Dermis blood vessel endothelial cell (primary cell): ENCODE data around the gene PRPF31. TPM values are rescaled to one million over a fixed set of nuclear protein-coding genes. Genes with fewer than 3 reads are reported as not detected.

Source experiments
- DNase-seq: peaks from one replicate; pipeline ENCODE4 v3.0.0; 2010
- total RNA-seq: library from RNA; depleted of rRNA; stranded (reverse); fragments of >200 nt; gene quantifications from 2 replicates; pipeline ENCODE4 v1.2.3, GENCODE V29; 2014

The PRPF31 gene
- total RNA-seq, 1 donor from 2014 or later = 64.5 TPM

DNA sequence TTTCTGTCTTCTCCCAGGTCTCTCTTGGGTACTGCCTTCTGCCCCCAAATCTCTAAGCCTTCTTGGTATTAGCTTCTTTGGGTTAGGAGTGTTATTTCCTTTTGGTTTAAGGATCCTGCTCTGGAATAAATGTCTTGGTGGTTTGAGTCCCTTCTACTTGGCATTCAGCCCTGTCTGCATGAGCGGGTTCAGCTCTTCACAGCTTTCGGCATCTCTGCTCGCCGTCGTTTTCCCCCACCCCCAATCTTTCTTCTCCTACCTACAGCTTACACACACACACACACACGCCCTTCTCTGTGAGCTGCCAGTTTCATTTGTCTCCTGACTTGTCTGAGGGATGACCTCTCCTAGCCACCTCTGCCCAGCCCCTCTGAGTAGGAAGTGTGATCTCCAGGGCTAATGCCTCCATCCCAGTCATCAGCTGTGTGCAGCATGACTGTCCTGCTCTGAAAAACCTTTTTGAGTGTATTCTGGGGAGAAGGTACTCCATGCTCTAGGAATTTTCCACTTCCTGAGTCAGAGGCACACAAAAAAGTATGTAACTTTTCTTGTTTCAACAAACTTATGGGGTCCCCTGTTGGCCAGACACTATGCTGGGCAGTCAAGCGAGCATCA lies 26.7 kb downstream of the PRPF31 start:
- DNase-seq = no peak

DNA sequence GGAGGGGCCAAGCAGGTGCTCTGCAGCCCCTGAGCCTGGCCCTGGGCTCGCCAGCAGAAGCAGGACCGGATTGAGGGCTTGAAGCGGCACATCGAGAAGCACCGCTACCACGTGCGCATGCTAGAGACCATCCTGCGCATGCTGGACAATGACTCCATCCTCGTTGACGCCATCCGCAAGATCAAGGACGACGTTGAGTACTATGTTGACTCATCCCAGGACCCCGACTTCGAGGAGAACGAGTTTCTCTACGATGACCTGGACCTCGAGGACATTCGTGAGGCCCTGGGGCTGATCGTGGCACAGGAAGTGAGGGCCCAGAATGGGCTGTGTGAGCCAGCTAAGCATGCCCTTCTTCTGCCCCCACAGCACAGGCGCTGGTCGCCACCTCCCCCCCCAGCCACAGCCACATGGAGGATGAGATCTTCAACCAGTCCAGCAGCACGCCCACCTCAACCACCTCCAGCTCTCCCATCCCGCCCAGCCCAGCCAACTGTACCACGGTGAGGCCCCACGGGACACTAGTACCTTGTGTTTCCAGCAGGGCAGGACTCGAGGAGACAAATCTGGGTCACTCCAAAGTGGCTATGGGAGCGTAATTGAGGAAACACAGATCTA lies 30.1 kb downstream of the PRPF31 start:
- DNase-seq = no peak

DNA sequence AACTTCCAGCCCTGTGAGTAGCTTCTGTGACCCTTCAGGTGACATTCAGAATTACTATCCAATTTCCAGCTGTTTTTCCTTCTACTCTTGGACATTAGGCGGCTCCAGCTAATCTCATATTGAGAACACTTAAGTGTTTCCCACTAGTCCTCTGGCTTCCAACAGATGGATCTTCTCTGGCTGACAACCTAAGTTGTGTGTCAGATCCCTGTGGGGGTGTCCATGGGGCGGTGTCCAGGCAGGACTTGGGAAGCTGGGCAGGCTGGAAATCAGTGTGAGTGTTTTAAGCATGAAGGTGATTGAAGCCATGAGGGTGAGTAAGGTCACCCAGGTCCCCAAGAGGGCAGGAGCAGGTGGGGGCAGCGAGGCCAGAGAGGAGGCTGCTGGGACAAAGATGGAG lies 32.1 kb downstream of the PRPF31 start:
- DNase-seq = no peak

DNA sequence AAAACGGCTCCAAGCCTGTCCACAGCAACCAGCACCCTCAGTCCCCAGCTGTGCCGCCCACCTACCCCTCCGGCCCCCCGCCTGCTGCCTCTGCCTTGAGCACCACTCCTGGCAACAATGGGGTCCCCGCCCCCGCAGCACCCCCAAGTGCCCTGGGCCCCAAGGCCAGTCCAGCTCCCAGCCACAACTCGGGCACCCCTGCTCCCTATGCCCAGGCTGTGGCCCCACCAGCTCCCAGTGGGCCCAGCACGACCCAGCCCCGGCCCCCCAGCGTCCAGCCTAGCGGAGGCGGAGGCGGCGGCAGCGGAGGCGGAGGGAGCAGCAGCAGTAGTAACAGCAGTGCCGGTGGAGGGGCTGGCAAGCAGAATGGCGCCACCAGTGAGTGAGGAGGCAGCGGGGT lies 32.6 kb downstream of the PRPF31 start:
- DNase-seq = peak; percentile 28

DNA sequence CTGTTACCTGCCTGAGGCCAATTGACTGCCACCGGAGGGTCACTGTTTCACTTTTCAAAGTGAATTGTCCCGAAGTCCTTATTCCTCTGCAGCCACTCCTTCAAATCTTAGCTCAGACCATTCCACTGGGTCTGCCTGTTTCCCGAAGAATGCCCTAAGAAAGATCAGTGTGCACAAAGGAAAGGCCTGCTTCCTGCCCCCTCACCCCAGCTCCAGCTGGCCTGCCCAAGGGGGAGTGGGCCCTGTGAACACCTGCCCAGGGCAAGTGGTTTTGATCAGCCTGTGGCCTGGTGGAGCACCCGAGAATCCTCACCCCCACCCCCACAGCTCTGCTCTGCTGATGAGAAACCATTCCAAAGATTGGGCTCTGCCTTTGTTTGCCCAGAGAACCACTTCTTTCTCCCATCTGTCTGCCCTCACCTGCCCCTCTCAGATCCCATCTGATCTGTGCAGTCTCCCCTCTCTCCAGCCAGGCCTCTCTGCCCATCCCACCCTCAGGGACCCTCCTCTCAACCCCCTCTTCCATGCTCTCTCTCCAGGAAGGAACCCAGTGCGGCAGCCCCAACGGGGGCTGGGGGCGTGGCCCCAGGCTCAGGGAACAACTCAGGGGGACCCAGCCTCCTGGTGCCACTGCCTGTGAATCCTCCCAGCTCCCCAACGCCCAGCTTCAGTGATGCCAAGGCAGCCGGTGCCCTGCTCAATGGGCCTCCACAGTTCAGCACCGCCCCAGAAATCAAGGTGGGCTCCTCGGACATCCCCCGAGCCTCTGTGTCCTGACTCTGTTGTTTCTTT lies 33.7 kb downstream of the PRPF31 start:
- DNase-seq = peak; percentile 94

DNA sequence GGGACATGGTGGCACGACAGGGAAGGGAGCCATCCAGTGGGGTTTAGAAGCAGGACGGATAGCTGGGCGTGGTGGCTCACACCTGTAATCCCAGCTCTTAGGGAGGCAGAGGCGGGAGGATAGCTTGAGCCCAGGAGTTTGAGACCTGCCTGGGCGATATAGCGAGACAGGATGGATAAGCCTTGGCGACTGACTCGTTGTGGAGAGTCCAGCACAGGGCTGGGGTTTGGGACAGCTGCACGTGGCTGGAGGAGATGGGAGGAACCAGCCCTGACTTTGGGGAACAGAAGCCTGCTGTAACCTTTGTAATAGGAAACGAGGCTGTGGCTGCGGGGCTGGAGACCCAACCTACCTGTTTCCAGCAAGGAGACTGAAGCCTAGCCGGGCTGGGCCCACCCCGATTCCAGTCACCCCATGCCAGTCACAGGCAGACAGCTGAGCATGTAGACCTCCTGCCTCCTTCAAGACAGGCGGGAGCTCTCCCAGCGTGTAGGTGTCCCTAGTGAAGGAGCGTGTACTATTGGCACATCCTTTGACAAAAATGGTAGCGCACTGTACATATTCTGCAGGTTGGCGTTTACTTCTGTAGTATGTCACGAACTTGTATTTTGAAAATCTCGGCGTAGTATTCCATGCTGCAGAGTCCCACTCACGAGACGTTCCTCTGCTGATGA lies 35.9 kb downstream of the PRPF31 start:
- no peak for DNase-seq

DNA sequence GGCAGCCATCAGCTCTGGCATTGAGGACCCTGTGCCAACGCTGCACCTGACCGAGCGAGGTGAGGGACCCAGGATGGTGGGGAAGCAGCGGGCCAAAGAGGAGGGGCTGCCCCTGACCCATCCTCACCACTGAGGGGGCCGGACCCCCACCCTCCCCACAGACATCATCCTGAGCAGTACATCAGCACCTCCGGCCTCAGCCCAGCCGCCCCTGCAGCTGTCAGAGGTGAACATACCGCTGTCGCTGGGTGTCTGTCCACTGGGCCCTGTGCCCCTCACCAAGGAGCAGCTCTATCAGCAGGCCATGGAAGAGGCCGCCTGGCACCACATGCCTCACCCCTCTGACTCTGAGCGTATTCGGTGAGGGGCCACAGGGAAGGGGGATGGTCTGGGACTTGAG lies 36.7 kb downstream of the PRPF31 start:
- DNase-seq = no peak

DNA sequence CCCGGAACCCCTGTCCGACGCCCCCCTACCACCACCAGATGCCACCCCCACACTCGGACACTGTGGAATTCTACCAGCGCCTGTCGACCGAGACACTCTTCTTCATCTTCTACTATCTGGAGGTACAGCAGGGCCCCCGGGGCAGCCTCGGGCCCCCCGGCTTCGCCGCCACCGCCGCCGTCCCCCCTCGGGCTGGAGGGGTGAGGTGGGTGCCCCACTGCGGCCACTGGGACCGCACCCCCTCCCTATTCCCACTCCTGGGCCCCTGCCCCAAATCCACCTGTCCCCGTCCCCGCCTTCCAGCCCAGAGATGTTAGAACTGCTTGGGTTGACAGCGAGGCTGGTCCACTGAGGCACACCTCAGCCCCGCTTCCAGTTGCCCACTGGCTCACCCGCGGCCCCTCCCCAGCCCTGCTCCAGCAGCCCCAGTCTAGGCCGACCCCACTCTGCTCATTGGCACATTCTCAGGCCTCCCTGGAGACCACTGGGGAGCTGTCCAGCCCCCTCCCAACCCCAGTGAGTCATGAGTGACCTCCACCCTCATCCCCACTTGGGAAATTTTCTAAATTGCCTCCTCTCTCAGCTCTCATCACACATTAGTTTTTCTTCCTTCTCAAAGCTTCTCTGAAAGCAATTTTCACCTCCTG lies 37.4 kb downstream of the PRPF31 start:
- no peak for DNase-seq

DNA sequence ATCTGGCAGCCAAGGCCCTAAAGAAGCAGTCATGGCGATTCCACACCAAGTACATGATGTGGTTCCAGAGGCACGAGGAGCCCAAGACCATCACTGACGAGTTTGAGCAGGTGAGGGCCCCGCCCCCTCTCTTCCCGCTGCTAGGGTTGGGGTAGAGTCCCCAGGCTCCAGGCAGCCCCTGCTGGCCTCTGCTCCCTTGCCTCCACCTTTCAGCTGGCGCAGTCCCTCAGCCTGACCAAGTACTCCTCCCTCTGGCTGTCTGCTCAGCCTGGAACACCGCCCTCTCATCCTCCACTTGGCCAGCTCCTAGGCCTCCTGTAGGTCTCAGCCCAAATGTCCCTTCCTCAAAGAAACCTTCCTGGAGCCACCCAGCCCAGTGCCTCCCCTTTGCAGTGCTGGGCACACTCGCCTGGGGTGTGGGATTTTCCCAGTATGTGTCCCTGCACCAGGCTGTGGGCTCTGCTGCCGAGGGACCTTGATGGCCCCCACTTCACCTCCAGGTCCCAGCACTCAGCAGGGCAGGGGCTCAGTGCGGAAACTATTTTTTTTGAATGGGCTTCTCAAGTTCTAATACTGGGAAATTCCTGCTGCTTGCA lies 38.3 kb downstream of the PRPF31 start:
- no peak for DNase-seq

DNA sequence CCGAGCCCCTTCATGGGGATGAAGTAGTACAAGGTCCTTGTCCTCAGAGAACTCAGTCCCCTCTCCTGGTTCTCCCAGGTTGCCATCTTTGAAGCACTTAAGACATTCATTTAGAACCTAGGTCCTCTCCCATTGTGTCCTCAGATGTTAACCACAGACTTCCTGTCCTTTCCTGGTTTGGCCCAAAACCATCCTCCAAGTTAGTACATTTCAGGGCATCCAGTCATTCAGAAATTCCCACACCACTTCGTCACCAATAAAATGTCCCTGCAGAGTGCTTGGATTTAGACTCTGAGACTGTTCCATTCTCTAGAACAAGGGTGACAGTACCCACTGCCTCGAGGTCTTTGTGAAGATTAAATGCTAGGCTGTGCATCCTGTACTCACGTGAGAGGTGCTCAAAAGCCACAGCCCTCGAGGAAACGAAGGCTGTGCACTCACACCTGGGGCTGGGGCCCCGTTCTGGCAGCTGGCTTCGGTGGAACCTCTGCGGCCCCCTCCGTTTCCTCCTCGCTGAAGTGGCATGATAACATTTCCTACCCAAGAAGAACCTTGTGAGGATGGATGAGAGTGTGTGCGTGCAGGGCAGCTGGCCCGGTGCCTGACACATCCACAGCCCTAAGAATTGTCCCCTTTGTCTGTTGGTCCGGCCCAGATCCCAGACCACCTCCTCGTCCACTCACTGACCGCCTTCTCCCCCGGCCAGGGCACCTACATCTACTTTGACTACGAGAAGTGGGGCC lies 39.2 kb downstream of the PRPF31 start:
- peak; percentile 30 for DNase-seq

DNA sequence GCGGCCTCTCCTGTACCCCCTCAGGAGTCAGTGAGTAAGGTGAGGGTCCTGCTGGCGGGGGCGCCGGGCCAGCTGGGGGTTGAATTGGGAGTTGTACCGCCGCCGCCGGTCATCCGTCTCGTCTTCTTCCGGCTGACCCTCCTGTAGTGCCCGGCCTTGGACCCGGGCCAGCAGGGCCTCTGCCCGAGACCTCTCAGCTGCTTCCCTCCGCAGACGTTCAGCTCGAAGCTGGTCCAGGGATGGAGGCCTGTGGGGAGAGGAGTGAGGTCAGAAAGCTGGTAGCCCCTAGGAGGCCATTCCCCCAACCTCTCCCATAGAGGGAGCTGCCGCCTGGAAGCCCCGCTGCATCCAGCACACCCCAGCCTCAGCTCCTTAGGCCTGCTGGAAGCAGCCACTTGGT lies 40.1 kb downstream of the PRPF31 start:
- peak; percentile 26 for DNase-seq

DNA sequence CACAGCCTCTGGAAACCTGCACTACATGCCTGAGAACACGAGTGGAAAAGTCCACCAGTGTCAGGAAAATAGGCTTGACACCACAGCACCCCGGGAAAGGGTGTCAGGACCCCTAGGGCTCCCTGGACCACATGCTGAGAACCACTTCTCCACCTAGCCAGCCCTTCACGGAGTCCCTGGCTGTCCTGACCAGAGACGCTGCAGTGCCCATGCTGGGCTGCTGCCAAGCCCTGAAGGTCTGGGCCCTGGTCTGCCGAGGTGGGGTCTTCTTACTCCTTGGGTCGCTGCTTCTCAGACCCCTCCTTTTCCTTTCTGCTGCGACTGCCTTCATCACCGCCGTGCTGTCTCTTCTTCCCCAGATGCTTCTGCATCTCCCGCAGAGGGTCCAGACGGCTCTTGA lies 40.9 kb downstream of the PRPF31 start:
- no peak for DNase-seq

DNA sequence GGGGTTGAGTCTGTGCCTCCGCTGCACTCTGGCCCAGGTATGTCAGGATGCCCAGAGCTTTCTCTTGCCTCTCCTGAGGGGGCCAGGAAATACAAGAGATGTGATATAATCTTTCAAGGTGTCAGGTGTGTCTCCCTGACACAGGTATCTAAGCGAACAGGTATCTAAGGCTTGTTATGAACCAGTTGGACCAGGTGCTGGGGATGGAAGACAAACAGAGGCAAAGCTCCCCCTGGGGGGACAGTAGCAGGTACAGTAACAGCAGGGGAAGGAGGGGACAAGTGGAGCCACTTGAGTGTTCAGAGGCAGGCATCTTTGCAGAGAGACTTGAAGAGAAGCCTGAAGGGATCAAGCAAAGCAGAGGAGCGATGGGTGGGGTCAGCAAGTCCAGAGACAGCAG lies 41.4 kb downstream of the PRPF31 start:
- DNase-seq = no peak

DNA sequence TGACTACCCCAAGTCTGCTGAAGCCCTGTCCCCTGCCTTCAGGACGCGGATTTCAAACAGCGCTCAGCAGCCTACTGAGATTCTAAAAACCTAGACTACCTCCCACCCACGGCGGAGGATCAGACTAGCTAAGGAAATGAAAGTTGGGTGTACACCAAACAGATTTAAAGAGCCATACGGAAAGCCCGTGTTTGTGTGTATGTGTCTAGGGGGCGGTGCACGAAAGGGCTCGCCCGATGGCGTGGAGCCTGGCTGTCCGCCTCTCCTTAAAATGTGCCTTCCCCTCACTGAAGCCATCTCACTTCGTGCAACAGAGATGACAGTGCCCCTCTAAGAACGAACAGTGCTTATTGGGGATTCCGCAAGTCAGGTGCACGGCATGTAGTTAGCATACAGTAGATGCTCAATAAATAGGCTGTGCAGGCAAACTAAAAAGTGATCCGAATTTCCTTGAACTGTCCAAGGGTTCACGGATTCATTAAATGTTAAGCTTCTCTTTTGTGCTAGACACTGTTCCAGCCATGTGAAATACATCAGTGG lies 43.3 kb downstream of the PRPF31 start:
- no peak for DNase-seq

DNA sequence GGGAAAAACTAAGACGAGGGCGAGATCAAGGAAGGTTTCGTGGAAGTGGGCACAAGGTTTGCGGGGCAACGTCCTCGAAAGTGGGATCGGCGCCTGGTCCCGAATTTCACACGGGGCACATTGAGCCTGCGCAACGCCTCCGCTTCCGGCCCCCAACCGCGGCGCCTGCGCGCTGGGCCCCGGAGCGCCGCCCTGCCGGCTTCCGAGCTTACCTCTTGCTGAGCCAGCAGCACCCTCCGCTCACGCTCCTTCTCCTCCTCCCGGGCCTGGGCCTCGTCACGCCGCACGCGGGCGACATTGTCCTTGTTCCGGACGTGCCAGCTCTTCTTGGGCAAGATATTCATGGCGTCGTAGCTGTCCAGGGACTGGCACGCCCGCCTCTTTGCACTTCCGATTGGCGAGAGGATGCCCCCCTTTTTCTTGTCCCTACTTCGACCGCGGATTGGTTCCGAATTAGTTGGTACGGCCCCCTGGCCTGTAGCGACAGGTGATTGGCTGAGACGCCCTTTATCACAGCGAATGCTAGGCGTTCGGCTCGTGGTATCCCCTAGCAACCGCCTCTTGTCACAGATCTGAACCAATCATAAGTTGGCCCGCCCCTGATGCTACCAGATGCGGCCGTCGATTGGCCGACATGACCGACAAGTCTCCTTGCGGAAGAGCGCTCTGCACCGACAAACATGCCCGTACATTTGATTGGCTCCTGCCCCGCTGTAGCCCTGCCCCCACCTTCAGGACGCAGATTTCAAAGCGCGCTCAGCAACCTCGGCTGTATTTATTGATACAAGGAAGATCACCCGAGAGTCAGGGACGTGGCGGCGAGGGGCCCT lies 44.0 kb downstream of the PRPF31 start, which contains the start of gene LENG1:
LENG1 (minus strand) TSS at position 370 of the 830 bp plus-strand sequence; CDS start at position 344, 26 bp downstream.
- DNase-seq = peak; percentile 100

DNA sequence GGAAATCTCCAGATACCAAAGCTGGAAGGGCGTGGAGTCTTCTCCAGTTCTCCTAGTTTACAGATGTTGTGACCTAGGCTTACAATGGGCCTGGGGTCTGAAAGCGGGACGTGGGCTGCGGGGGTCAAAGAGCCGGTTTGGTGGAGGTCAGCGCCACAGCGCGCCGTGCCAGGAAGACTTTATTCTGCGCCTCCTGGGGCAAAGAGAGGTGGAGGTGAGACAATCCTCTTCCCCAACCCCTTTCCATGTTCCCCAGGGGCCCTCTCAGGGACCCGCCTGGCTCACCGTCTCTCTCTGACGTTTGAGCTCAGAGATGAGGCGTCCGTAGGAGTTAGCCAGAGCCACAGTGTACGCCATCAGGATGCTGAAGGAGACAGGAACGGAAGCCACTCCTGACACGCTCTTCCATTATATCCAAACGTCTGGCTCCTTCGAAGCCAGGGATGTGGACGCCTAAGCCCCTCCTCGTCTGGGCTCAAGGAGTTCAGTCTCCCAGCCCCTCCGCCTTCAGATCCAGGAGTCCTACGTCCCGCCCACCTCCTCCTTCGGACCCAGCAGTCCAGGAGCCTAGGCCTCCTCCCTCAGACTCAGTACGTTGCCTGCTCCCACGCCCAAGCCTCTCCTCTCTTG lies 44.7 kb downstream of the PRPF31 start:
- peak; percentile 43 for DNase-seq

DNA sequence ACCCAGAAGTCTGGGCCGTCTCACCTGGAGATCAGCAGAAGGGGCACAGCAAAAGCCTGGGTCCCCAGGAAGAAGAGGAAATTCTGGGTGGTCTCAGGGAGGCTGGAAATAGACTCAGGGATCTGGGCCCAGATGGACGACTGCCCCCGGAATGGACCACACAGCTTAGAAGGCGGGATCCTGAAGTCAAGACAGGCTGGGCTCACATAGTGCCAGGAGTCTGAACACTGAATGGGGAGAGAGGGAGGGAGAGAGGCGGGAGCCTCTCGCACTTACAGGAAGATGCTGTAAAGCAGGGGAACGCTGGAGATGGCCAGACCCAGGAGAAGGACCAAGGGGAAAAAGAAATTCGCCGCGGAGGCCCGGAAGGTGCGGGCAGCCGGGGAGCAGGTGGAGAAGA lies 45.3 kb downstream of the PRPF31 start:
- DNase-seq = no peak

DNA sequence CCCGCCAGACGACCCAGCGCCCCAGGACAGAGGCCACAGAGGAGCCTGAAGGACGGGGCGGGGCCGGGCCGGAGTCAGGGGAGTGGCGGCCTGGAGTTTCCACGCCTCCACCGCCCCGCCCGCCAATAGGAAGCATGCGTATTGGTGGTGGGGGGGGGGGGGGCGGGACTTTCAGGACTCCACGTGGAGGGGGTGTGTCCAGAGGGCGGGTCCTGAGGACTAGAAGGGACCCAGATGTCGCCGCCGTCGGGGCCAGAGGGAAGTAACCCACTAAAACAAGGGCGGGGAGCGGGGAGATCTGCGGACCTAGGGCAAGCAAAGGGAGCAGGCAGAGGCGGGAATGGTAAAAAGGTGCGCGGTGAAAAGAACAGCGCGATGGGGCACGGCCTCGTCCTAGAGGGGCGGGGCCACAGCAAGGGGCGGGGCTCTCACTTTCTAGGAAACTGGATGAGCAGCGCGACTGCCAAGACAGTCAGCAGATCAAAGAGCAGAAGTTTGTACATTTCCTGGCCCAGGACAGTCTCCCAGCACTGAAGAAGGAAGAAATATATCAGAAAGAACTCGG lies 46.8 kb downstream of the PRPF31 start:
- peak; percentile 81 for DNase-seq

DNA sequence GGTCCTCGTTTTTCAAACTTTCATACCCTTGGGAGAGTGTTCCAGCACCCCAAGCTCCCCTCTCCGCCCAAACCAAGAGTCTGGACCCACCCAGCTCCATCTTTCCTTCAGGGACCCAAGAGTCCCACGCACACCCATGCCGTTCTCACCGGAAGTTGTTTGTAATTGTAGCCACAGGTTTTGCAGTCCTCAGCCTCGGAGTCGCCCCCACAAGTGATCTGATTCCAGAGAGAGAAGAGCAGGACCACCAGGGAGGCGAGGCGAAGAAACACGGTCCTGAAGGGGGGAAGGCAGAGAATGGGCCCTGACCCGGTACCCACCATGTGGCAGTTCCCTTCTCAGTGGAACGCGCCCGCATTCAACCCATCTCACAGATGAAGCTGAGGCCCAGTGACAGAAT lies 47.3 kb downstream of the PRPF31 start:
- no peak for DNase-seq
